Activated naive CD4-positive, alpha-beta T cell treated with anti-CD3 and anti-CD28 coated beads, Interleukin-2, amount 50 U/mL, for 24 hours (primary cell): ENCODE data around the gene COL6A2.
"Not testable (repeated sequence)": the region's sequence is repeated elsewhere in the genome, so short reads cannot be mapped to it uniquely, and the experiment has no call there.

Experiments
- H3K27ac Mint-ChIP-seq: one replicate; pipeline ENCODE4 v1.8.0; 2021; ENCODE audit warnings: mild to moderate bottlenecking, mixed read lengths
- H3K27me3 Mint-ChIP-seq: one replicate; pipeline ENCODE4 v1.8.0; 2021; ENCODE audit warnings: mixed read lengths
- H3K36me3 Mint-ChIP-seq: one replicate; pipeline ENCODE4 v1.8.0; 2021; ENCODE audit warnings: mixed read lengths
- H3K4me1 Mint-ChIP-seq: one replicate; pipeline ENCODE4 v1.8.0; 2021; ENCODE audit warnings: mixed read lengths
- H3K4me3 Mint-ChIP-seq: one replicate; pipeline ENCODE4 v1.8.0; 2021; ENCODE audit warnings: mild to moderate bottlenecking, mixed read lengths
- H3K9me3 Mint-ChIP-seq: one replicate; pipeline ENCODE4 v1.8.0; 2021; ENCODE audit warnings: mixed read lengths

The COL6A2 gene

GRCh38 chr21:46128933-46129571, 31.1 kb downstream of the COL6A2 start:
- no peaks in the 10 kb centered on the region for H3K36me3 Mint-ChIP-seq
- H3K4me3 Mint-ChIP-seq, result no peak overlapping the region
- H3K27ac Mint-ChIP-seq, result no peak overlapping the region
- no peaks in the 10 kb centered on the region for H3K27me3 Mint-ChIP-seq
- no peaks in the 10 kb centered on the region for H3K4me1 Mint-ChIP-seq
- H3K9me3 Mint-ChIP-seq, result no peaks in the 10 kb centered on the region

DNA sequence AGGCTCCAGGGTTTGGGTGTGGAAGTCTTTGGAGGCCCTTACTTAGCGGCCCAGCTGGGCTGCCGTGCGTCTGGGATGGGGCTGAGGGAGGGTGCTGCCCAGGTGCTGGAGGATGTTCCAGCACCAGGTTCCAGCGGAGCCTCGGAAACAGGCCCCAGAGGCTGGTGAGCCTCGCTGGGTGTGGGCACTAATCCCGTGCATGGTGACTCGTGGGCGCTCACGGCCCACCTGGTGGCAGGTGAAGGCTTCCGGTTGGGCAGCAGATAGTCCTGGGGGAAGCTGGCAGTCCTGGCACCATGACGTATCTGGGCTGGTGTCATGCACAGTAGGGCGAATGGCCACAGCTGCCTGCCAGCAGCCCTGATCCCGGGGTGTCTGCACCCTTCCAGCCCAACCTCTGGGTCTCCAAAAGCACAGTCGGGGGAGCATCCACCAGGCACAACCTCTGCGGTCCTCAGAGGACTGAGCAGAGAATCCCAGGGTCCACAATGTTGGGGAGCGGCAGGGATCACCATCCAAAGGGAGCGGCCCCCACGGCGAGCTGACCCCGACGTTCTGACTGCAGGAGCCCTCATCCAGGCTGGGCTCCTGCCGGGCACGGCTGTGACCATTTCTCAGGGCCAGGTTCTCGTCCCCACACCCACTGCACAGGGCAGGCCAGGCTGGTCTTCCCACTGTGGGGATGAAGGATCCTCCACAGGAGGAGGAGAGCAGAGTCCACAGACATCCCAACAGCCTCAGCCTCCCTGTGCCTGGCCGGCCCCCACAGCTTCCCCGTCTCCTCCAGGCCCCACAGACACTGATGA, 32.1 kb downstream of the COL6A2 start:
- Mint-ChIP-seq H3K9me3 (no peaks in the 10 kb centered on the region), H3K27me3 (no peaks in the 10 kb centered on the region), H3K4me1 (no peaks in the 10 kb centered on the region), H3K27ac (no peak overlapping the region), H3K36me3 (no peaks in the 10 kb centered on the region), H3K4me3 (no peak overlapping the region)

- no peaks in the 10 kb centered on the region for H3K27me3 Mint-ChIP-seq
- no peaks in the 10 kb centered on the region for H3K9me3 Mint-ChIP-seq
- no peak overlapping the region for H3K4me3 Mint-ChIP-seq
- no peak overlapping the region for H3K27ac Mint-ChIP-seq
- H3K4me1 Mint-ChIP-seq, result no peaks in the 10 kb centered on the region
- no peaks in the 10 kb centered on the region for H3K36me3 Mint-ChIP-seq
Observed at GRCh38 chr21:46130831-46131587, 33.1 kb downstream of the COL6A2 start.

GRCh38 chr21:46131588-46131837, 33.6 kb downstream of the COL6A2 start:
- no peaks in the 10 kb centered on the region for H3K9me3 Mint-ChIP-seq
- H3K4me1 Mint-ChIP-seq, result no peaks in the 10 kb centered on the region
- no peaks in the 10 kb centered on the region for H3K27me3 Mint-ChIP-seq
- no peaks in the 10 kb centered on the region for H3K36me3 Mint-ChIP-seq
- no peak overlapping the region for H3K4me3 Mint-ChIP-seq
- no peak overlapping the region for H3K27ac Mint-ChIP-seq

DNA sequence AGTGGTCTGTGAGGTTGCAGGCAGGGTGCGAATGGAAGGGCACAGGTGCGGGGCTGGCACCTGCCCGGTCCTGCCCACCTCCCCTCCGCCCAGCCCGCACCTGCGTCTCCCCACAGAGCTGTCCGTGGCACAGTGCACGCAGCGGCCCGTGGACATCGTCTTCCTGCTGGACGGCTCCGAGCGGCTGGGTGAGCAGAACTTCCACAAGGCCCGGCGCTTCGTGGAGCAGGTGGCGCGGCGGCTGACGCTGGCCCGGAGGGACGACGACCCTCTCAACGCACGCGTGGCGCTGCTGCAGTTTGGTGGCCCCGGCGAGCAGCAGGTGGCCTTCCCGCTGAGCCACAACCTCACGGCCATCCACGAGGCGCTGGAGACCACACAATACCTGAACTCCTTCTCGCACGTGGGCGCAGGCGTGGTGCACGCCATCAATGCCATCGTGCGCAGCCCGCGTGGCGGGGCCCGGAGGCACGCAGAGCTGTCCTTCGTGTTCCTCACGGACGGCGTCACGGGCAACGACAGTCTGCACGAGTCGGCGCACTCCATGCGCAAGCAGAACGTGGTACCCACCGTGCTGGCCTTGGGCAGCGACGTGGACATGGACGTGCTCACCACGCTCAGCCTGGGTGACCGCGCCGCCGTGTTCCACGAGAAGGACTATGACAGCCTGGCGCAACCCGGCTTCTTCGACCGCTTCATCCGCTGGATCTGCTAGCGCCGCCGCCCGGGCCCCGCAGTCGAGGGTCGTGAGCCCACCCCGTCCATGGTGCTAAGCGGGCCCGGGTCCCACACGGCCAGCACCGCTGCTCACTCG, 34.1 kb downstream of the COL6A2 start:
- H3K27ac Mint-ChIP-seq, result no peak overlapping the region
- H3K27me3 Mint-ChIP-seq, result no peaks in the 10 kb centered on the region
- H3K9me3 Mint-ChIP-seq, result no peaks in the 10 kb centered on the region
- H3K4me3 Mint-ChIP-seq, result no peak overlapping the region
- H3K36me3 Mint-ChIP-seq, result no peaks in the 10 kb centered on the region
- H3K4me1 Mint-ChIP-seq, result no peaks in the 10 kb centered on the region

DNA sequence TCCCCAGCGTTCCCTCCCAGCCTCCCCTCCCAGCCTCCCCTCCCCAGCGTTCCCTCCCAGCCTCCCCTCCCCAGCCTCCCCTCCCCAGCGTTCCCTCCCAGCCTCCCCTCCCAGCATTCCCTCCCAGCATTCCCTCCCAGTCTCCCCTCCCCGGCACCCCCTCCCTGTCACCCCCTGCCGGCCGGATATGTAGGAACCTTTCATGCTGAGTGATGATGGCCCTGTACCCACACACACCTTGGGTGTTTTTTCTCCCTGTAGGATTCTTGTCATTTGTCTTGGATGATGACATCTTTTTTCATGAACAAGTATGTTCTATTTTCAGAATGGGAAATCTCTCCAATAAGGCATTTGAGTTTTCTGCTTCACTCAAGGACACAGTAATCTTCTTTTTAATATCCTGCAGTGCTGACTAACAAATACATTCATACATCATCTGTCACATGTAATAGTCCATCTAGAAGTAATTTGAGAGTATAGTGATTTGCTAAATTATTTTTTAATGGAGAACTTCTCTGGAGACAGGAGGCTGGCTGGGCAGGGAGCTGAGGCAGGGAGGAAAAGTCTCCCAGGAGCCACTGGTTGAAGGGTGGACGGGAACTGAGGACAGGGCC, 38.0 kb downstream of the COL6A2 start:
- Mint-ChIP-seq H3K4me3 (no peak overlapping the region), H3K27me3 (no peaks in the 10 kb centered on the region), H3K9me3 (no peaks in the 10 kb centered on the region), H3K27ac (no peak overlapping the region), H3K36me3 (no peaks in the 10 kb centered on the region), H3K4me1 (no peaks in the 10 kb centered on the region)

DNA sequence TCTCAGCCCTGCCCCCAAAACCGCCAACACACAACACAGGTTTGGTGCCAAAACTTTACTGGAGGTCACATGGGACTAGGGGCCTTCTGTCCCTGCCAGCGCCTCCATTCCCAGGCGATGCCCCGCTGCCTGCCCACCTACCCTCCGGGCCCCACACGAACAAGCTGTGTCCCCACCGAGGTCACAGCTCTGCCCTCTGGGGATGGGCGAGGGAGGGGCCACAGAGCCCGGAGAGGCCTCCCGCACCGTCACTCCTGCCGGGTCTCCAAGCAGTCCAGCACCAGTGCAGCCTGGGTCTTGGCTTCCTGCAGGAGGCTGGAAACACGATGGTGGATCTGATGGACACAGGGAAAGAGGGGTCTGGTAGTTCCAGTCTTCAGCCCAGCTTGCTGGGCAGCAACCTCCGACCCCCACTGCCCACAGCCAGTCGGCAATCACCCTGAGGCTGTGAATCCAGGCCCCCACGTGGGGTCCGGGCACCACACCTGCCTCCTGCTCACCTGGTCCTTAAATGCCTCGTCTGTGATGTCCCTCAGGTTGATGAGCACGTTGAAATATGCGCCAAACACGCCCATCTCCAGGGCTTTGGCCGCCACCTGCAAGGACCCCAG, 38.9 kb downstream of the COL6A2 start:
- Mint-ChIP-seq H3K27ac (no peak overlapping the region), H3K4me1 (no peaks in the 10 kb centered on the region), H3K4me3 (no peak overlapping the region), H3K36me3 (no peaks in the 10 kb centered on the region), H3K9me3 (no peaks in the 10 kb centered on the region), H3K27me3 (no peaks in the 10 kb centered on the region)

DNA sequence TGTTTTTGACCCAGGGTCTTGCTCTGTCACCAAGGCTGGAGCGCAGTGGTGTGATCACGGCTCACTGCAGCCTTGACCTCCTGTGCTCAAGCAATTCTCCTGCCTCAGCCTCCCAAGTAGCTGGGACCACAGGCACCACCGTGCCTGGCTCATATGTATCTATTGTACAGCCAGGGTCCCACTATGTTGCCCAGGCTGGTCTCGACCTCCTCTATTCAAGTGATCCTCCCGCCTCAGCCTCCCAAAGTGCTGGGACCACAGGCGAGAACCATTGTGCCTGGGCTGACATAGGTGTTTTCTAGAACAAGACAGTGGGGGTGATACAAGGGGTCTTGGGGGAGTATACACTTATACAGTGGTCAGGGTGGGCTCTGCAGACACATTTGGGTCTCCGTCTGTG, 40.0 kb downstream of the COL6A2 start:
- H3K9me3 Mint-ChIP-seq, result no peaks in the 10 kb centered on the region
- no peaks in the 10 kb centered on the region for H3K4me1 Mint-ChIP-seq
- no peaks in the 10 kb centered on the region for H3K27me3 Mint-ChIP-seq
- H3K36me3 Mint-ChIP-seq, result no peaks in the 10 kb centered on the region
- H3K27ac Mint-ChIP-seq, result no peak overlapping the region
- no peak overlapping the region for H3K4me3 Mint-ChIP-seq

DNA sequence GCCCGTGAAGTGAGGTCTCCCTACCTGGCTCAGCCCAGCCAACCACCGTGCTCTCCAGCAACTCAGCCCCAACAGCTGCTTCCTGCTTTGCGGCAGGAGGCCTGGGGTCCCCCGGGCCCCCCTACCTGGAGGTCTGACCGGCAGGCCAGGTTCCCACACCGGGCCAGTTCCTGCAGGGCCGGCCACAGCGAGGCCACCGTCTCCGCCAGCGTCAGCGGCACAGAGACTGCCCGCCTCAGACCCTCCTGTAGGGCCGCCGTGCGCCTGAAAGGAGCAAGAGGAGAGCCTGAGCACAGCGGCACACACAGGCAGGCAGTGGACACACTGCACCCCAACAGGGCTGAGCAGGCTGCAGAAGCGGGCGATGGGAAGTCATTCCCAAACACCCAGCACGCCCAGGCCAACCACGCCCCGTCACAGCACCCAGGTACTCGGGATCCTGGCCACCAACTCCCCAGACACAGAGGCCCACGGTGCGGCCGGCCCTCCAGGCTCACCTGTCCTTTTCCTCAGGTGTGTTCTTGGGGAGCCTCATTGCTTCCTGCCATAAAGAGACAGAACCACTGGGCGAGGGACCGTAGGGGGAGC, 40.6 kb downstream of the COL6A2 start:
- no peak overlapping the region for H3K27ac Mint-ChIP-seq
- peaks cover 1% of the 10 kb centered on the region for H3K4me1 Mint-ChIP-seq
- no peak overlapping the region for H3K4me3 Mint-ChIP-seq
- no peaks in the 10 kb centered on the region for H3K36me3 Mint-ChIP-seq
- H3K27me3 Mint-ChIP-seq, result no peaks in the 10 kb centered on the region
- no peaks in the 10 kb centered on the region for H3K9me3 Mint-ChIP-seq

- no peaks in the 10 kb centered on the region for H3K36me3 Mint-ChIP-seq
- no peak overlapping the region for H3K27ac Mint-ChIP-seq
Observed at GRCh38 chr21:46139686-46140085, 41.8 kb downstream of the COL6A2 start.

DNA sequence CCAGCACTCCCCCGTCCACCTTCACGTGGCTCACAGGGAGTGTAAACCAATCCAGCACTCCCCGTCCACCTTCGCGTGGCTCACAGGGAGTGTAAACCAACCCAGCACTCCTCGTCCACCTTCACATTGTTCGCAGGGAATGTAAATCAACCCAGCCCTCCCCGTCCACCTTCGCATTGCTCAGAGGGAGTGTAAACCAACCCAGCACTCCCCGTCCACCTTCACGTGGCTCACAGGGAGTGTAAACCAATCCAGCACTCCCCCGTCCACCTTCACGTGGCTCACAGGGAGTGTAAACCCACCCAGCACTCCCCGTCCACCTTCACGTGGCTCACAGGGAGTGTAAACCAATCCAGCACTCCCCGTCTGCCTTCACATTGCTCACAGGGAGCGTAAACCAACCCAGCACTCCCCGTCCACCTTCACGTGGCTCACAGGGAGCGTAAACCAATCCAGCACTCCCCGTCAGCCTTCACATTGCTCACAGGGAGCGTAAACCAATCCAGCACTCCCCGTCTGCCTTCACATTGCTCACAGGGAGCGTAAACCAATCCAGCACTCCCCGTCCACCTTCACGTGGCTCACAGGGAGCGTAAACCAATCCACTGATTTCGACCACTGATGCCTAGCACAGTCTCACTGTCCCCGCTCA, 42.6 kb downstream of the COL6A2 start:
- not testable (repeated sequence) for H3K27me3 Mint-ChIP-seq, H3K36me3 Mint-ChIP-seq, H3K27ac Mint-ChIP-seq, H3K4me3 Mint-ChIP-seq, H3K9me3 Mint-ChIP-seq
- peaks cover 12% of the 10 kb centered on the region for H3K4me1 Mint-ChIP-seq

More at GRCh38 chr21:46139686-46140085, 41.8 kb downstream of the COL6A2 start:
- H3K4me1 Mint-ChIP-seq, result peaks cover 10% of the 10 kb centered on the region
- no peaks in the 10 kb centered on the region for H3K9me3 Mint-ChIP-seq
- no peaks in the 10 kb centered on the region for H3K27me3 Mint-ChIP-seq
- no peak overlapping the region for H3K4me3 Mint-ChIP-seq

DNA sequence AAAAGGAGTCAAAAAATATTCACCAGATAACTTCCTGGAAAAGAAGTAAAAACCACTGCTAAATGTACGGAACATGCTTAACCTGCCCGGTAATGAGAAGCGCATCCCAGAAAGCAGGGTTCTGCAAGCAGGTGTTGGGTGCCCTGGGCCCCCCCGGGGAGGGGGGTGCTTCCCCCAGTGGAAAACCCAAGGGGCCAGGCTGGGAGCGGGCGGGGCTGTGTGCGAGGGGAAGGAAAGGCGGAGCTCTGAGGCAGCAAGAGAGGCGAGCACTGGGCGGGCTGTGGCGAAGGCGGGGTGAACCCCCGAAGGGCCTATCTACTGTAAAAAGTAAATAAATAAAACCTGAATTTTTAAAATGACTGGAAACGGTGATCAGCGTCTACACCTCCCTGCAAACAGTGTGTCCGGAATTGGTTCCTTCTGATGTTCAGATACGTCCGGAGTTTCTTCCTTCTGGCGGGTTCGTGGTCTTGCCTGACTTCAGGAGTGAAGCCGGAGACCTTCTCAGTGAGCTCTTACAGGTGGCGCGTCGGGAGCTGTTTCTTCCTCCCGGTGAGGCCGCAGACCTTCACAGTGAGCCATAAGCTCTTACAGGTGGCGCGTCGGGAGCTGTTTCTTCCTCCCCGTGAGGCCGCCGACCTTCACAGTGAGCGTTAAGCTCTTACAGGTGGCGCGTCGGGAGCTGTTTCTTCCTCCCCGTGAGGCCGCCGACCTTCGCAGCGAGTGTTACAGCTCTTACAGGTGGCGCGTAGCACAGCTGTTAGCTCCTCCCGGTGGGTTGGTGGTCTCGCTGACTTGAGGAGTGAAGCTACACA, 44.1 kb downstream of the COL6A2 start:
- Mint-ChIP-seq H3K4me1 (peaks cover 12% of the 10 kb centered on the region), H3K4me3 (no peak overlapping the region), H3K36me3 (no peaks in the 10 kb centered on the region), H3K9me3 (no peaks in the 10 kb centered on the region), H3K27me3 (no peaks in the 10 kb centered on the region), H3K27ac (no peak overlapping the region)

- H3K36me3 Mint-ChIP-seq, result no peaks in the 10 kb centered on the region
- H3K4me1 Mint-ChIP-seq, result peaks cover 12% of the 10 kb centered on the region
- no peak overlapping the region for H3K4me3 Mint-ChIP-seq
- H3K27ac Mint-ChIP-seq, result no peak overlapping the region
- no peaks in the 10 kb centered on the region for H3K27me3 Mint-ChIP-seq
- H3K9me3 Mint-ChIP-seq, result no peaks in the 10 kb centered on the region
Observed at GRCh38 chr21:46142582-46143473, 44.9 kb downstream of the COL6A2 start.
